NCI-H2227 treated with DMSO at 0.1 percent for 48 hours (cell line): ENCODE data around the gene EVPL.

ENCODE experiments used
- DNase-seq: peaks from one replicate; lab custom pipeline; 2025; lab: John Stamatoyannopoulos, UW

EVPL gene

GRCh38 chr17:75959051-75959838 is 67.9 kb downstream of the EVPL start:
- no peak for DNase-seq
